Progenitor cell of endocrine pancreas (in vitro differentiated cells): ENCODE data around the gene ANKRD62. TPM values are rescaled to one million over a fixed set of nuclear protein-coding genes. Genes with fewer than 3 reads are reported as not detected.

ENCODE experiments used
- DNase-seq: peaks from one replicate; pipeline ENCODE4 v3.0.0; 2021; ENCODE audit warnings: low spot score; ENCODE audit not compliant: unreplicated experiment
- H3K27ac Mint-ChIP-seq: 2 replicates; pipeline ENCODE4 v1.8.0; 2021; ENCODE audit warnings: mild to moderate bottlenecking, moderate library complexity, mixed read lengths
- H3K27me3 Mint-ChIP-seq: 2 replicates; pipeline ENCODE4 v1.8.0; 2021; ENCODE audit warnings: mixed read lengths
- H3K36me3 Mint-ChIP-seq: 2 replicates; pipeline ENCODE4 v1.8.0; 2022; ENCODE audit warnings: mixed read lengths; ENCODE audit not compliant: insufficient read depth
- H3K4me1 Mint-ChIP-seq: 2 replicates; pipeline ENCODE4 v1.8.0; 2021; ENCODE audit warnings: low read depth, mixed read lengths
- H3K4me3 Mint-ChIP-seq: 2 replicates; pipeline ENCODE4 v1.8.0; 2021; ENCODE audit warnings: low read depth, mild to moderate bottlenecking, moderate library complexity, mixed read lengths
- H3K9me3 Mint-ChIP-seq: 2 replicates; pipeline ENCODE4 v1.8.0; 2021; ENCODE audit warnings: low read depth, mixed read lengths
- CTCF ChIP-seq: fragments of 200-600 bp; sonication (generic); IDR thresholded peaks from one replicate; pipeline ENCODE4 v1.5.0; 2021; ENCODE audit warnings: antibody characterized with exemption, mild to moderate bottlenecking; ENCODE audit not compliant: unreplicated experiment
- total RNA-seq: library from RNA; stranded (reverse); gene quantifications from 2 replicates; pipeline ENCODE4 v1.2.1, GENCODE V29; 2021

The ANKRD62 gene
- total RNA-seq, 1 donor from 2014 or later = not detected

GRCh38 chr18:12048010-12048826 lies 45.4 kb upstream of the ANKRD62 start:
- H3K9me3 Mint-ChIP-seq = no peaks in the 10 kb centered on the region
- H3K4me1 Mint-ChIP-seq = no peaks in the 10 kb centered on the region
- no peak overlapping the region for H3K4me3 Mint-ChIP-seq
- DNase-seq = no peak
- H3K27ac Mint-ChIP-seq = no peak overlapping the region
- peaks cover 15% of the 10 kb centered on the region for H3K27me3 Mint-ChIP-seq
- no peak for TF ChIP-seq CTCF
- H3K36me3 Mint-ChIP-seq = no peaks in the 10 kb centered on the region

- Mint-ChIP-seq H3K9me3 (no peaks in the 10 kb centered on the region), H3K4me1 (no peaks in the 10 kb centered on the region), H3K36me3 (no peaks in the 10 kb centered on the region), H3K27ac (no peak overlapping the region), H3K27me3 (peaks cover 15% of the 10 kb centered on the region), H3K4me3 (no peak overlapping the region)
- no peak for DNase-seq
- TF ChIP-seq CTCF = no peak
Measured at GRCh38 chr18:12048827-12049175, 44.8 kb upstream of the ANKRD62 start.

DNA sequence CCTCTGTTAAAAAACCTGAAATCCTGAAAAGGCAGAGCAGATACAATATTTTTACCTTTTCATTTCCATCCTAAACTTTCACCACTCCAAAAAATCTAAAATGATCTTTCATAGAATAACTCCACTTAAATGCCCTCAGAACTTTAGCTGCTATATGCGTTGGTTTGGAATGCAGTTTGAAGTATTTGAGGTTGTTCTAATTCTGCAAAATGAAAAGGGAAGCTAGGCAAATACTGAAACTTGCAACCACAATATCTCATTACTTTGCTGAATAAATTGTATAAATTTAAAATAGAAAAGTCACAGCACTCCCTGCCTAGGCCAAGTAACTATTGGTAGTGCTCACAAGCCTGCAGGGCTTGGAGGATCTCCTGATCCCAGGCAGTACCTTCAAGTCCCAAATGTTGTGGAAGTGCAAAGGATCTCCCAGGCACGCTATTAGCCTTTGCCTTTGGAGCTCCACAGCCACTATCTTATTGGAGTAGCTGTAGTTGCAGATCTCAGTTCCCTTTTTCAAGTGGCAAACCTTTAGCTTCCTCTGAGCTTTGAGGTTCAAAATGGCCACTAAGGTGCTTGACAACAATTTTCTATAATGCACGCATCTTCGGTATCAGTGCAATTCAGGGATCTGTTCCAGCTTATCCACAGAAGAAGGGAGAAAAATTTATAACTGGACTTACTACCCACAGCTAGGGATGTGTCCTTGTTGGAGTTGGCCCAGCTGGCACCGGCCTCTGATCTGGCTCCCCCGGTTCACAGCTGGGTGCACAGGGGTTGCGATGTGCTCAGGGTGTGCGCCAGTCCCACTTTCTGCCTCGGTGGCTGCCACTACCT lies 43.4 kb upstream of the ANKRD62 start:
- no peak for TF ChIP-seq CTCF

GRCh38 chr18:12052866-12053265 lies 40.8 kb upstream of the ANKRD62 start:
- no peak overlapping the region for H3K4me3 Mint-ChIP-seq
- H3K27me3 Mint-ChIP-seq = peaks cover 15% of the 10 kb centered on the region
- no peak overlapping the region for H3K27ac Mint-ChIP-seq
- H3K36me3 Mint-ChIP-seq = no peaks in the 10 kb centered on the region
- TF ChIP-seq CTCF = no peak
- DNase-seq = no peak
- no peaks in the 10 kb centered on the region for H3K9me3 Mint-ChIP-seq
- H3K4me1 Mint-ChIP-seq = no peaks in the 10 kb centered on the region

More for the DNA sequence above, 43.4 kb upstream of the ANKRD62 start:
- Mint-ChIP-seq H3K4me3 (no peak overlapping the region), H3K4me1 (no peaks in the 10 kb centered on the region), H3K36me3 (no peaks in the 10 kb centered on the region), H3K9me3 (no peaks in the 10 kb centered on the region), H3K27me3 (peaks cover 15% of the 10 kb centered on the region), H3K27ac (no peak overlapping the region)
- DNase-seq = no peak

- H3K27ac Mint-ChIP-seq = no peak overlapping the region
- no peaks in the 10 kb centered on the region for H3K36me3 Mint-ChIP-seq
- DNase-seq = no peak
- no peaks in the 10 kb centered on the region for H3K4me1 Mint-ChIP-seq
- no peaks in the 10 kb centered on the region for H3K9me3 Mint-ChIP-seq
- H3K4me3 Mint-ChIP-seq = no peak overlapping the region
- peaks cover 15% of the 10 kb centered on the region for H3K27me3 Mint-ChIP-seq
- no peak for TF ChIP-seq CTCF
Measured at GRCh38 chr18:12053289-12053688, 40.4 kb upstream of the ANKRD62 start.
